Measurements from ENCODE around the gene ADPRHL1. TPM values are rescaled to one million over a fixed set of nuclear protein-coding genes. Genes with fewer than 3 reads are reported as not detected.

The ADPRHL1 gene
- total RNA-seq, 1 experiment from 2014 or later: 2.7 TPM

DNA sequence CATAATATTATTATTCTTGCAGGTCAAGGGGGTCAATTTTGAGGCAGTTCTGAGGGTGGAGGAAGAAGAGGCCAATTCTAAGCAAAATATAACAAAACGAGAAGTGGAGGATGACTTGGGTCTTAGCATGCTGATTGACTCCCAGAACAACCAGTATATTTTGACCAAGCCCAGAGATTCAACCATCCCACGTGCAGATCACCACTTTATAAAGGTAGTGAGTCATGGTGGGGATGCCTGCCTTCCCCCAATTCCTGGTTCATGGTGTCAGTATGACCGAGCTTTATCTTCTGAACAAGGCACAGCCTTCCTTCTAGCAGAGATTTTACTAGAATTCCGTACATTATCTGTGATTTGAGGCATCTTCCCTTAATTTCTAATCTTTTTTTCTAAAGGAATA lies 46.6 kb upstream of the ADPRHL1 start:
- H3K36me3 Mint-ChIP-seq (ENCODE audit: insufficient read depth in 1 of 3, low read depth in 3 of 3): peaks cover 24 to 82% (median 80%) of the 10 kb centered on the region in 3 experiments; a peak in 6 of 7 replicates
- Histone ChIP-seq H3K4me2 (ENCODE audit: insufficient read depth, insufficient read length, low read length) (no peak overlapping the region), H3K79me1 (ENCODE audit: insufficient read depth, low read depth, low read length, poor library complexity, severe bottlenecking) (no peaks in the 10 kb centered on the region), H3K14ac (ENCODE audit: insufficient read depth, low read length) (no peak overlapping the region), H2AFZ (ENCODE audit: low read length) (no peak overlapping the region), H3K79me2 (ENCODE audit: insufficient read depth, low read length) (peaks cover 6% of the 10 kb centered on the region; the same call in 1 of the 2 replicates), H3K9ac (ENCODE audit: extremely low read depth, insufficient read length, low read length) (no peak overlapping the region), H3K56ac (ENCODE audit: insufficient read length, low read depth, low read length) (no peak overlapping the region), H4K20me1 (ENCODE audit: control insufficient read depth, insufficient read depth, insufficient read length) (no peaks in the 10 kb centered on the region), H2BK5ac (ENCODE audit: insufficient read length, low read length) (no peak overlapping the region), H3K23ac (ENCODE audit: insufficient read length, low read depth, low read length) (no peak overlapping the region), H2BK20ac (ENCODE audit: low read depth, low read length, poor library complexity, severe bottlenecking) (no peak overlapping the region), H3K9me3 (ENCODE audit: control insufficient read depth, low read depth, low read length) (no peaks in the 10 kb centered on the region), H2BK120ac (ENCODE audit: low read depth, low read length, poor library complexity, severe bottlenecking) (no peak overlapping the region), H4K91ac (ENCODE audit: insufficient read length, low read depth, low read length) (no peak overlapping the region), H3K23me2 (ENCODE audit: insufficient read length, low read depth, low read length, poor library complexity, severe bottlenecking) (peaks cover 7% of the 10 kb centered on the region), H3K27me3 (ENCODE audit: insufficient read depth, low read length) (no peaks in the 10 kb centered on the region), H2BK15ac (ENCODE audit: low read depth, low read length) (no peak overlapping the region), H2AK5ac (ENCODE audit: insufficient read length, low read length) (no peak overlapping the region), H4K8ac (replicated peaks; ENCODE audit: insufficient read length, low read depth, low read length) (no peak overlapping the region), H3K27ac (ENCODE audit: insufficient read length, low read depth, low read length) (no peak overlapping the region), H3K4ac (ENCODE audit: low read depth, low read length) (no peak overlapping the region), H2BK12ac (ENCODE audit: insufficient read length, low read depth, low read length) (no peak overlapping the region), H3K18ac (ENCODE audit: insufficient read length, low read depth, low read length) (no peak overlapping the region), H4K5ac (ENCODE audit: insufficient read length, low read depth, low read length) (no peak overlapping the region), H3K4me1 (ENCODE audit: insufficient read depth, low read length) (no peaks in the 10 kb centered on the region), H3T11ph (ENCODE audit: low read length) (no peak overlapping the region)
- DNase-seq: no peak
- no peaks in the 10 kb centered on the region for H3K27me3 Mint-ChIP-seq (ENCODE audit: low read depth)
- peaks cover 13% of the 10 kb centered on the region in 2 experiments for H3K4me1 Mint-ChIP-seq
- no peak overlapping the region for H3K4me3 Mint-ChIP-seq
- WGBS (ENCODE audit: extremely low coverage, insufficient read length, low lambda C conversion rate): no CpG with 5 or more reads among the region's 4 CpGs
- no peaks in the 10 kb centered on the region for H3K9me3 Mint-ChIP-seq
- no peak overlapping the region for H3K27ac Mint-ChIP-seq
- TF ChIP-seq, protein P1, sequence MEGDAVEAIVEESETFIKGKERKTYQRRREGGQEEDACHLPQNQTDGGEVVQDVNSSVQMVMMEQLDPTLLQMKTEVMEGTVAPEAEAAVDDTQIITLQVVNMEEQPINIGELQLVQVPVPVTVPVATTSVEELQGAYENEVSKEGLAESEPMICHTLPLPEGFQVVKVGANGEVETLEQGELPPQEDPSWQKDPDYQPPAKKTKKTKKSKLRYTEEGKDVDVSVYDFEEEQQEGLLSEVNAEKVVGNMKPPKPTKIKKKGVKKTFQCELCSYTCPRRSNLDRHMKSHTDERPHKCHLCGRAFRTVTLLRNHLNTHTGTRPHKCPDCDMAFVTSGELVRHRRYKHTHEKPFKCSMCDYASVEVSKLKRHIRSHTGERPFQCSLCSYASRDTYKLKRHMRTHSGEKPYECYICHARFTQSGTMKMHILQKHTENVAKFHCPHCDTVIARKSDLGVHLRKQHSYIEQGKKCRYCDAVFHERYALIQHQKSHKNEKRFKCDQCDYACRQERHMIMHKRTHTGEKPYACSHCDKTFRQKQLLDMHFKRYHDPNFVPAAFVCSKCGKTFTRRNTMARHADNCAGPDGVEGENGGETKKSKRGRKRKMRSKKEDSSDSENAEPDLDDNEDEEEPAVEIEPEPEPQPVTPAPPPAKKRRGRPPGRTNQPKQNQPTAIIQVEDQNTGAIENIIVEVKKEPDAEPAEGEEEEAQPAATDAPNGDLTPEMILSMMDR (conservative IDR thresholded peaks at IDR 0.05): no peak
